NCI-H146 treated with DMSO at 0.1 percent for 48 hours (cell line): ENCODE results near the gene SERTAD4.

Source experiments
- DNase-seq: peaks from one replicate; lab custom pipeline; 2025; ENCODE audit not compliant: unreplicated experiment; lab: John Stamatoyannopoulos, UW

The SERTAD4 gene

GRCh38 chr1:210231846-210232510 is 618 bp upstream of the SERTAD4 start:
- DNase-seq: peak; percentile 14

DNA sequence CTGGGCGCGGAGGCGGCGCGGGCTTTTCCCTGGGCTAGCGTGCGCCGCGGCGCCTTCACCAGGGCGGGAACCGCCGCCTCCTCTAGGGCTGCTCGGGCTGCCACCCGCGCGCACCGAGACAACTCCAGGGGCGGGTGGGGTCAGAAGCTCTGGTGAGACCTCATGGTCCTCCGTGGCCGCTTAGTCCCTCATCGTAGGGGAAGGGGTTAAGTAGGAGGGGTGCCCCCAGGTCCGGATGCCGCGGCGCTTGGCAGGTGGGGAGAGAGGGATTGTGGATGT is 559 bp downstream of the SERTAD4 start:
- DNase-seq: no peak

GRCh38 chr1:210233495-210234328 is 1.1 kb downstream of the SERTAD4 start:
- peak; percentile 43 for DNase-seq

DNA sequence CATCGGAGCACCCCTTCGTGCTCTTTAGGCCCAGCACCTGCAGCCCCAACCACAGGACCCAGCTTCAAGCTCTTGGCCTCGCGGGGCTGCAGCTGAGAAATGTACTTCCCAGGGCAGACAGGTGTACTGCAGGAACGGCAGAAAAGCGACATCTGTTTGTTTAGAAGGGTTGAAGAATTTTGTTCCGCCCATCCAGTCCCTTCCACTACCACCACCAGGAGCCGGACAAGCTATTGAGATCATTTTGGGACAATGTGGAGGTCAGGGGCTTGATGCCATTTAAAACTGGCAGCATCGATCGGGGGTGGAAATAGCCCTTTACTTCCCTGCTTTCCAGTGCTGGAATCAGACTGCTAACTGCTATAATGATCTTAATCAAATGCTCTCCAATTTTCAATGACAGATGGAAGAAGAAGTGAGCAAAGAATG is 1.7 kb downstream of the SERTAD4 start:
- no peak for DNase-seq

DNA sequence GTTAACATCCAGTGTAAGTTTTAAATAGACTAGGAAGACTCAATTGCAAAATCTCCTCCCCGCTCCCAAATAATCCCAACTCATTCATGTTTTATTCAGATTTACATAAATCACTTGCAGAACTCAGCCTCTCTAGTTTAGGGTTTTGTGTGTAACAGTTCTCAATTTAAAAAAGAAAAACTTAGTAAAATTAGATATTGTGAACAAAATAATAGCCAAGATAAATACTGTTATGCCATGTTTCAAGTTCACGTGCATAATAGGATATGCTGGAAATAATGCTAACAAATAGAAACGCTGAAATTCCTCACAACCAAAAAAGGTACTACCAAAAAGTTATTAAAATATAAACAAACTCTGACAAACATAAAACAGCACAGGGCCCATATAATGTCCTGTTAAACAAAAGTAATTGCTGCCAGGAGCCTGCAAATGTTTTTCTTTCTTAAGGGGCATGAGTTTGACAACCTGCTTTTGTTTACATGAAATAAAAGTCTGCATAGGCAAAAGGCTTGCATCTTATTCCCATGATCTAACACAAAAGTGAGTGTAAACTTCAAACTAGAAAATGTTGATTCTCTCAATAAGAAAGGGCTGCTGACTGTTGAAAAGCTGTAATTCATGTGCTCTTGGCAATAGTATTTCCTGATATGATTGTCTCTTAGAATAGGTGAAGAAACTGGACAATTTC is 2.9 kb downstream of the SERTAD4 start:
- DNase-seq: no peak

GRCh38 chr1:210236386-210236839 is 3.8 kb downstream of the SERTAD4 start:
- no peak for DNase-seq

- no peak for DNase-seq
Observed at GRCh38 chr1:210236840-210237409, 4.3 kb downstream of the SERTAD4 start.

DNA sequence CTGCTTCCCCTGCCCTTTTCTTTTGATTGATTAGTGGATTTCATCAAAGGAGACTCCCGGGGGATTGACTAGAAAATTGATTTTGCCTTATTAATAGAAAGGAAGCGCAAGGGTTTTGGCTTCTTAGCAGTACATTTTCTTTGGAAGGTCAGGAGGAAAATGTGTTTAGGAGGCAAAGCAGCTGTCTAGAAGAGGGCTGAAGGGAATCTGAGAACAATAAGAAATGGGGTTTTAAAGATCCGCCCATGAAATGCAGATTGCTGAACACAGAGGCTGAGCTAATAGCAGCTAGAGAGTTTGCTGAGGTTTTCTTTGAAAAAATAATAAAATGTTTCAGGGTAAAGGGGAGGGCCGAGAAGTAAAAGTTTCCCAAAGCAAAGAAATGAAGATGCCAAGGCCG is 4.9 kb downstream of the SERTAD4 start:
- DNase-seq: no peak

DNA sequence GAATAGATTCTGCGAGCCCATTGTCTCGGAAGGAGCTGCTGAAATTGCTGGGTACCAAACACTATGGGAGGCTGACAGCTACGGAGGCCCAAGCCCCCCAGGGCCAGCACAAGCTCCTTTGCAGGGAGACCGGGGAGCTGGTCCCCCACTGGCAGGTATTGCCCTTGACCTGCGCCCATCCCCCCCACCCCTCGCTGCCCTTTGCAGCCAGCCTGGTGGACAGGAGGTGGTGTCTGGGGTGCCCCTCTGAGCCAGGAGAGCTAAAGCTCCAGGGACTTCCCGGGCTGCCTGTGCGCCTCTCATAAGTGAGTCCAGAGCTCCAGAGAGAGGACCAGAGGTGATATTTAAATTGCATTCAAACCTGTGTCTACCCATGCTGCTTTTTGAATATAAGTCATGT is 5.4 kb downstream of the SERTAD4 start:
- no peak for DNase-seq

GRCh38 chr1:210239349-210240111 is 6.9 kb downstream of the SERTAD4 start:
- no peak for DNase-seq

GRCh38 chr1:210241121-210241520 is 8.5 kb downstream of the SERTAD4 start:
- DNase-seq: no peak

DNA sequence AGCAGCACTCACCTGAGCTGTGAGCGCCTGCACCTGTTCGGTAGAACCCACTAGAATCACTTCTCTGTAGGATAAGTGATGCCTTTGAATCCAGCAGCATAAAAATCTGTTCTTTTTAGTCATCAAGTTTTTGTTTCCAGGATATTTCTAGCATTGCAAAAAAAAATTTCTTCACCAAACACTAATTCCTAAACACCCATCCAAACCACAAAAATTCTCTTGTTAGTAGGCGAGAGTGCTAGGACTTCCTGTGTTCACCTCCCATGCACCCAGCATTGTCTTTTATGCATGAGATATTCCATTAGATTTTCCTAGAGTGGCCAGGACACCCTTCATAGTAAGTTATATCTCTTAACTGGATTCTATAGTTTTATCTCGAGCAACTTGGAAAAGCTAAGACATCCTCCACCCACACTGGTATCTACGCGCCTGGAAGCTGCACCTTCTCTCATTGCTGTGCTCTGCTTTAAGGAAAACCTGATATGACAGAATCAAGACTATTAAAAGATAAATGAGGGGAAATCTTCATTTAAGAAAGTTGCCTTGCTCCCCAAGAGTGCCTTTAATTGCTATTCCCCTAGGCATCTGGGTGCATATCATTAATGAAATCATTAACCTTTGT is 12.3 kb downstream of the SERTAD4 start:
- DNase-seq: no peak

- no peak for DNase-seq
Observed at GRCh38 chr1:210246447-210246846, 13.9 kb downstream of the SERTAD4 start.

- DNase-seq: no peak
Observed at GRCh38 chr1:210248341-210248740, 15.7 kb downstream of the SERTAD4 start.

- DNase-seq: peak; percentile 20
Observed at GRCh38 chr1:210250665-210250997, 18.0 kb downstream of the SERTAD4 start.

DNA sequence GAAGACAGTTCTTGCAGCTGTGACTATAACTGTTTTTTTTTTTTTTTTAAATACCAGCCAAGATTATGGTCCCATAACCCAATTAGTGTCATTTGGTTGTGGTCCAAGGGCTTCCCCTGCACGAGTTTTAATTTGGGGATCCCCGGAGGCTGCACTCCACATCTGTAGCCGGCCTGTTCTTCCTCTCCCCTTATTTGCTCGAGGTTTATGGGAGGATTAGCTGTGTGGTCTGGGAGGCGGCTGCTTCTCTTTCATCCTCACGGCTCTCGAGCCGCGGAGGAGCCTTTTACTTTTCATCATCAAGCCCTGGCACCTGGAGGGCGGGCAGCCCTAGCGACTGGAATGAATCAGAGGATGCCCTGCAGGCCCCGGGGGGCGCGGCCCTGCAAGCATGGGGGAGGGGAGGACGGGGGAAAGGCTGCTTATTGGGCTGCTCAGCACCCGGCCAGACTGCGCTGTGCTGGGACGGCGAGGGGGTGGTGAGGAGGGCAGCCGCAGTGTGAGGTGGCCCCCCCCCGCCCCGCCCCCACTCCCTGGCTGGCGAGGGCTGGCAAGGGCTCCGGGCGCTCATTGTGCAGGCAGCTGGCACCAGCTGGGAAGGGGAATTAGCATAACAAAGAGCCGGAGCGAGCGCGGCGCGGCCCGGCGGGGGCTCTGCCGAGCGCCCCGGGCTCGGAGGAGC is 18.5 kb downstream of the SERTAD4 start:
- peak; percentile 60 for DNase-seq

- DNase-seq: no peak
Observed at GRCh38 chr1:210251680-210252490, 19.3 kb downstream of the SERTAD4 start.

DNA sequence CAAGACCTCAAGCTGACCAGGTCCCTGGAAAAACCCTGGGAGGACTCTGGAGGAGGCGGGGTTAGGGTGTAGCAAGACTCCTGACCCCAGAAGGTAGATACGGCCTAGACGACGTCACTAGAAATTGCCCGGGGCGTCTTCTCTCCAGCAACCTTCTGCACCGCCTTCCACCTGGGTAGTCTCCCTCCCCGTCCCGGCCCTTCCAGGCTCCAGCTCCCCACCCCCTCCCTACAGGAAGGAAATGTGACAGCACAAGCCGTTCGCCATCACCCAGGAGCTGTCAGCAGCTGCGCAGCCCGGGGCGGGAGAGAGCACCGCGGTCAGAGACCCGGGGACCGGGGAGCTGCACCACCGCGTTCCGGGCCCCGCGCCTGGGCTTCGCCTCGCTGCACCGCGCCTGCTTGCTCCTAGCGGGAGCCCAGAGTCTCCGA is 20.0 kb downstream of the SERTAD4 start:
- no peak for DNase-seq

DNA sequence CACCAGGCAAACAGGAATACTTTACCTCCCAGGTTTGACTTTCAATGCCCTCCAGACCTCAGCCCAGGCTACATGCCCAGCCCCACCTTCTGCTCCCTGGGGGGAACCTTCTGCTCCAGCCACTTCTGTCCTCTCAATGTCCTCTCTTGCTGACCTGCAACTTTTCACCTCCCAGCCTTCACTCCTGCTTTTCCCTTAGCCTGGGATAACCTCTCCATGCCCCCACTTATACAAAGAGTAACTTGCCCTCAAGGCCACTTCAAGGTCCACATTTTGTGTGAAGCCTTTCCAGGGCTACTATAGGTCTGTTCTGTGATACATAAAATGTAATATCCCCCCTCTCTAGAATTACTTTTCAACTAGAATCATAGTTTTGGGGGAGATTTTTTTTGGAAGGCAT is 21.7 kb downstream of the SERTAD4 start:
- no peak for DNase-seq
